ENCODE data around the gene MARCHF7. TPM values are rescaled to one million over a fixed set of nuclear protein-coding genes. Genes with fewer than 3 reads are reported as not detected.

The MARCHF7 gene
- total and polyA plus RNA-seq, 10 of the 15 experiments (the other 5 are each of a cell fraction or from before 2014, with no cell fraction given), result 39.4 to 111 (median 66.5) TPM

DNA sequence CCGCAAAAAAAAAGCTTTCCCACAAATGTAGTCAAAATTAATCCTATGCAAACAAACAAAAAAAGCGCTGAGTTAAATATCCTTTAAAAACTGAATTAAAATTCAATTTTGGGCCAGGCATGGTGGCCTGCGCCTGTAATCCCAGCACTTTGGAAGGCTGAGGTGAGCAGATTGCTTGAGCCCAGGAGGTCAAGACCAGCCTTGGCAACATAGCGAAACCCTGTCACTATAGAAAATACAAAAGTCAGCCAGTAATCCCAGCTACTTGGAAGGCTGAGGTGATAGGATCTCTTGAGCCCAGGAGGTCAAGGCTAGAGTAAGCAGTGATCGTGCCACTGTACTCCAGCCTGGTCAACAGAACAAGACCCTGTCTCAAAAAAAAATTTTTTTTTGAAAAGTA is 8.8 kb upstream of the MARCHF7 start (continued):
- TF ChIP-seq MLLT1 (IDR thresholded peaks at IDR 0.05) (no peak), MYC (IDR thresholded peaks at IDR 0.05; ENCODE audit: insufficient read depth, insufficient read length, insufficient replicate concordance, low read length, severe bottlenecking) (no peak)

DNA sequence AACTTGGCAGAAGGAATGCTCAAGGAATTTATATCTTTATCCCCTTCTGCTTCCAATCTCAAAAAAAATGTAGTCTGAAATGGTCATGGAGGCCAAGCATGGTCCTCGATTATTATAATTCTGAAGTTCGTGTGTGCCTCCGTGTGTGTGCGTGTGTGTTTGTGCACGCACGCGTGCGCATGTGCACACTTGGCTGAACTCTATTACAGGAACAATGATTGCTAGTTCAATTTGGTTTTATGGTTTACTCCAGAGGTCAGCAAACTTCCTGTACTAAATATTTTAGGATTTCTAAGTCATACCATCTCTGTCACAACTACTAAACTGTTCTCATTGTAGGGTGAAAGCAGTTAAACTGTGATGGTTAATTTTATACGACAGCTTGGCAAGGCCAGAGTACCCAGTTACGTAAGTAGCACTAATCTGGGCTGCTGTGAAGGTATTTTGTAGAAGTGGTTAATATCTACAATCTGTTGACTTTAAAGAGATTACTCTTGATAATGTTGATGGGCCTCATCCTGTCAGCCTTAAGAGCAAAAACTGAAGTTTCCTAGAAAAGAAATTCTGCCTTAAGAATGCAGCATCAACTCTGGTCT is 5.8 kb upstream of the MARCHF7 start:
- RAD21 ChIA-PET (ENCODE audit: unreplicated experiment), result no interaction called here
- no peak for DNase-seq (ENCODE audit: low read depth, low spot score)
- TF ChIP-seq ASH2L (IDR thresholded peaks at IDR 0.05; ENCODE audit: borderline replicate concordance, low read depth) (no peak), BACH1 (IDR thresholded peaks at IDR 0.05; ENCODE audit: borderline replicate concordance) (no peak), ZNF622 (IDR thresholded peaks at IDR 0.05) (no peak), HDAC2 (IDR thresholded peaks at IDR 0.05) (no peak), NBN (IDR thresholded peaks at IDR 0.05) (no peak), SUPT20H (IDR thresholded peaks at IDR 0.05; ENCODE audit: borderline replicate concordance, control insufficient read depth, low read depth, low read length) (no peak), BCLAF1 (IDR thresholded peaks at IDR 0.05) (no peak)
- TF ChIP-seq, protein P1, sequence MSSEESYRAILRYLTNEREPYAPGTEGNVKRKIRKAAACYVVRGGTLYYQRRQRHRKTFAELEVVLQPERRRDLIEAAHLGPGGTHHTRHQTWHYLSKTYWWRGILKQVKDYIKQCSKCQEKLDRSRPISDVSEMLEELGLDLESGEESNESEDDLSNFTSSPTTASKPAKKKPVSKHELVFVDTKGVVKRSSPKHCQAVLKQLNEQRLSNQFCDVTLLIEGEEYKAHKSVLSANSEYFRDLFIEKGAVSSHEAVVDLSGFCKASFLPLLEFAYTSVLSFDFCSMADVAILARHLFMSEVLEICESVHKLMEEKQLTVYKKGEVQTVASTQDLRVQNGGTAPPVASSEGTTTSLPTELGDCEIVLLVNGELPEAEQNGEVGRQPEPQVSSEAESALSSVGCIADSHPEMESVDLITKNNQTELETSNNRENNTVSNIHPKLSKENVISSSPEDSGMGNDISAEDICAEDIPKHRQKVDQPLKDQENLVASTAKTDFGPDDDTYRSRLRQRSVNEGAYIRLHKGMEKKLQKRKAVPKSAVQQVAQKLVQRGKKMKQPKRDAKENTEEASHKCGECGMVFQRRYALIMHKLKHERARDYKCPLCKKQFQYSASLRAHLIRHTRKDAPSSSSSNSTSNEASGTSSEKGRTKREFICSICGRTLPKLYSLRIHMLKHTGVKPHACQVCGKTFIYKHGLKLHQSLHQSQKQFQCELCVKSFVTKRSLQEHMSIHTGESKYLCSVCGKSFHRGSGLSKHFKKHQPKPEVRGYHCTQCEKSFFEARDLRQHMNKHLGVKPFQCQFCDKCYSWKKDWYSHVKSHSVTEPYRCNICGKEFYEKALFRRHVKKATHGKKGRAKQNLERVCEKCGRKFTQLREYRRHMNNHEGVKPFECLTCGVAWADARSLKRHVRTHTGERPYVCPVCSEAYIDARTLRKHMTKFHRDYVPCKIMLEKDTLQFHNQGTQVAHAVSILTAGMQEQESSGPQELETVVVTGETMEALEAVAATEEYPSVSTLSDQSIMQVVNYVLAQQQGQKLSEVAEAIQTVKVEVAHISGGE (CRISPR knock-in tag; IDR thresholded peaks at IDR 0.05), result no peak
- no peaks in the 10 kb centered on the region for H3K27me3 ChIP-seq (replicated peaks in 1 of 2; ENCODE audit: control insufficient read depth in 2 of 2, insufficient read depth in 2 of 2, low read length in 1 of 2)
- H3K79me2 ChIP-seq (ENCODE audit: control insufficient read depth, insufficient read depth, low read length), result peaks cover 2% of the 10 kb centered on the region; the same call in 1 of the 2 replicates
- H3K4me2 ChIP-seq (ENCODE audit: control insufficient read depth, insufficient read depth), result no peak overlapping the region
- no peaks in the 10 kb centered on the region for H3K4me1 ChIP-seq (ENCODE audit: control insufficient read depth, insufficient read depth, low read length)
- H3K36me3 ChIP-seq (ENCODE audit: control insufficient read depth in 2 of 2, insufficient read depth in 2 of 2, low read length in 1 of 2), result no peaks in the 10 kb centered on the region
- BruUV-seq (replicated peaks), result no TSS peak
- intact Hi-C loops (cut with micrococcal nuclease; ENCODE audit: unreplicated experiment), result no loop called here
- no peak overlapping the region for H3K9ac ChIP-seq (ENCODE audit: control insufficient read depth, insufficient read depth, low read length)
- CTCF ChIA-PET, result interaction anchor here (1.0 to 2.0 kb wide), 2 partner anchors 8 to 10 kb away, joined by 3 to 4 read pairs; no protein-coding TSS in a partner anchor
- H3K4me3 ChIP-seq, result no peak overlapping the region
- no peak overlapping the region for H2AFZ ChIP-seq (ENCODE audit: control insufficient read depth, low read depth, low read length)
- no peaks in the 10 kb centered on the region for H4K20me1 ChIP-seq (ENCODE audit: control insufficient read depth, insufficient read depth)
- POLR2A ChIA-PET, result no interaction called here
- FAIRE-seq, result no peak
- H3K27ac ChIP-seq (ENCODE audit: control insufficient read depth, insufficient read depth), result no peak overlapping the region
- ATAC-seq, result no peak
- WGBS (ENCODE audit: insufficient coverage, insufficient replicate concordance, low lambda C conversion rate, missing lambda C conversion rate), result 85% methylated on average over 10 of the region's 10 CpGs
- in situ Hi-C loops (cut with MboI), result no loop called here
- no peaks in the 10 kb centered on the region; the same call in 2 of the 3 replicates for H3K9me3 ChIP-seq (replicated peaks; ENCODE audit: control insufficient read depth, insufficient read depth, low read length)
- SMC1A ChIA-PET (ENCODE audit: uncharacterized antibody, unreplicated experiment), result interaction anchor here (1.0 to 1.6 kb wide), 2 partner anchors 9 to 734 kb away, joined by 3 read pairs; no protein-coding TSS in a partner anchor

All from GM12878 (cell line).